ENCODE results near the gene ACO1.
"Not testable (repeated sequence)": the region's sequence is repeated elsewhere in the genome, so short reads cannot be mapped to it uniquely, and the experiment has no call there.

Gene ACO1

DNA sequence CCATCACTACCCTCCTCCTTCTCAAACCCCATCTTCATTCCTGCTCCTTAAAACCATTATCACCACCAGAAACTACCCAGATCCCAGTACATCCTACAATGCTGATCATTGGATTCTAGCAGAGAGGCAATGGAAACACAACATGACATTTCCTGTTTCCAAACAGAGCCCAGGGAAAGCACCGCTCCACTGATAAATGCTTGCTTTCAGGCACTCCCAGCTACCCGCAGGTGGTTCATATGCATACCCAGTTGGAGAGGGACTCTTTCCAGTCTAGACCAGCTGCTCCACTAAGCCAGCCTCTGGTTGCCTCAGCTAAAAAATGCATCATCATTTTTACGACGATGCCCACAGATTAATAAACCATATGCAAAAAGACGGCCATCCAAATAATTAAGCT lies 39.2 kb upstream of the ACO1 start:
- ChIA-PET POLR2A (ENCODE audit: low non-redundant PET) (no interaction called here), CTCF (no interaction called here)
- TF ChIP-seq, protein P1, sequence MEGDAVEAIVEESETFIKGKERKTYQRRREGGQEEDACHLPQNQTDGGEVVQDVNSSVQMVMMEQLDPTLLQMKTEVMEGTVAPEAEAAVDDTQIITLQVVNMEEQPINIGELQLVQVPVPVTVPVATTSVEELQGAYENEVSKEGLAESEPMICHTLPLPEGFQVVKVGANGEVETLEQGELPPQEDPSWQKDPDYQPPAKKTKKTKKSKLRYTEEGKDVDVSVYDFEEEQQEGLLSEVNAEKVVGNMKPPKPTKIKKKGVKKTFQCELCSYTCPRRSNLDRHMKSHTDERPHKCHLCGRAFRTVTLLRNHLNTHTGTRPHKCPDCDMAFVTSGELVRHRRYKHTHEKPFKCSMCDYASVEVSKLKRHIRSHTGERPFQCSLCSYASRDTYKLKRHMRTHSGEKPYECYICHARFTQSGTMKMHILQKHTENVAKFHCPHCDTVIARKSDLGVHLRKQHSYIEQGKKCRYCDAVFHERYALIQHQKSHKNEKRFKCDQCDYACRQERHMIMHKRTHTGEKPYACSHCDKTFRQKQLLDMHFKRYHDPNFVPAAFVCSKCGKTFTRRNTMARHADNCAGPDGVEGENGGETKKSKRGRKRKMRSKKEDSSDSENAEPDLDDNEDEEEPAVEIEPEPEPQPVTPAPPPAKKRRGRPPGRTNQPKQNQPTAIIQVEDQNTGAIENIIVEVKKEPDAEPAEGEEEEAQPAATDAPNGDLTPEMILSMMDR (conservative IDR thresholded peaks at IDR 0.05; ENCODE audit: low read depth) = no peak
- H3K27ac ChIP-seq = no peak overlapping the region
- no peak for DNase-seq (ENCODE audit: low spot score)

- CTCF ChIA-PET = no interaction called here
- H3K27ac ChIP-seq = no peak overlapping the region
- TF ChIP-seq, protein P1 (conservative IDR thresholded peaks at IDR 0.05; ENCODE audit: low read depth) = no peak
- POLR2A ChIA-PET (ENCODE audit: low non-redundant PET) = no interaction called here
- no peak for DNase-seq (ENCODE audit: low spot score)
Measured at GRCh38 chr9:32347571-32347970, 36.9 kb upstream of the ACO1 start.

GRCh38 chr9:32348106-32348695 lies 36.2 kb upstream of the ACO1 start:
- TF ChIP-seq, protein P1 (conservative IDR thresholded peaks at IDR 0.05; ENCODE audit: low read depth) = no peak
- no peak for DNase-seq (ENCODE audit: low spot score)
- ChIA-PET POLR2A (ENCODE audit: low non-redundant PET) (no interaction called here), CTCF (no interaction called here)
- no peak overlapping the region for H3K27ac ChIP-seq

DNA sequence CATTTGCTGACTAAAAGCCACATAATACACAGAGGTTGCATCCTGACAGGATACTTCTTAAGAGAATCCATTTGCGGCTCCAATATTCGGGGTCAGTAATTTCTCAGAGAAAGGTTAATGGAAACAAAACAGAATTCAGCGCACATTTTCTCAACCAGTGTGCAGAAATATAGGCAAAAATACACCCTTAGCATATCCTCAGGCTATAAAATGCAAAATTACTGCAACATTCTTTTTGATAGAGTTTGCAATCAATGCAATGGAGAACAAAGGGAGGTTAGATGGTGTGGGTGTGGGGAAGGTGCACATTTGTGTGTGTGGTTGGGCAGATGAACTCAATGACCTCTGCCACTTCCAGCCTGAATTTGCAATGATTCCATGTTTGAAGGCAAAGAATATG lies 35.4 kb upstream of the ACO1 start:
- H3K27ac ChIP-seq = no peak overlapping the region
- ChIA-PET CTCF (no interaction called here), POLR2A (ENCODE audit: low non-redundant PET) (no interaction called here)
- TF ChIP-seq, protein P1 (conservative IDR thresholded peaks at IDR 0.05; ENCODE audit: low read depth) = no peak
- no peak for DNase-seq (ENCODE audit: low spot score)

- ChIA-PET POLR2A (ENCODE audit: low non-redundant PET) (no interaction called here), CTCF (interaction anchor here (0.5 kb wide), 1 partner anchor 1131 kb away, joined by 4 read pairs; no protein-coding TSS in a partner anchor)
- no peak overlapping the region for H3K27ac ChIP-seq
- TF ChIP-seq, protein P1 (conservative IDR thresholded peaks at IDR 0.05; ENCODE audit: low read depth) = peak; percentile 64
- peak; percentile 11 for DNase-seq (ENCODE audit: low spot score)
Measured at GRCh38 chr9:32350682-32351081, 33.8 kb upstream of the ACO1 start.

GRCh38 chr9:32351845-32352244 lies 32.6 kb upstream of the ACO1 start:
- ChIA-PET POLR2A (ENCODE audit: low non-redundant PET) (no interaction called here), CTCF (interaction anchor here (0.5 to 0.7 kb wide), 2 partner anchors 221 to 1225 kb away, joined by 3 read pairs; partner anchors contain the start of gene NDUFB6)
- DNase-seq (ENCODE audit: low spot score) = no peak
- TF ChIP-seq, protein P1 (conservative IDR thresholded peaks at IDR 0.05; ENCODE audit: low read depth) = no peak
- H3K27ac ChIP-seq = no peak overlapping the region

DNA sequence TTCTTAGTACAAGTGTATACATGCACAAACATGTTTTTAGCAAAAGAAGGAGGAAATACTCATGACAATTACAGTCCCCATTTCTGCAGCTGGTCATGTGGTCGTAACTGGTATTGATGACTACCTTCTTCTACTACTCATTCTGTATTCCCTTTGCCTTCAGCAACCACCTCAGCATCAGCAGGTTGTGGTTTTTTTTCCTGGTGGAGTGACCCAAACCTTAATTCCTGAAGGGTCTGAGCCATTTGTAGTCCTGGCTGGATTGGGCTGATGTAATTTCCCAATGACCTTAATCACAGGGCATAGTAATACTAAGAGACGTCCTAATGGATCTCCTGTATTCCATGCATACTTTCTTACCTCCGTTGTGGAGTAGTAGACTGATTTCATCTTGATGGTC lies 31.0 kb upstream of the ACO1 start:
- CTCF ChIA-PET; H3K27ac ChIP-seq; DNase-seq (ENCODE audit: low spot score); POLR2A ChIA-PET (ENCODE audit: low non-redundant PET): not testable (repeated sequence)

Measured in RWPE1 (cell line).